GM06990 (cell line): Measurements from ENCODE around the gene GALNT9.

Experiments
- DNase-seq: peaks from one replicate; pipeline ENCODE4 v3.0.0-alpha.2; 2011; ENCODE audit not compliant: insufficient read length; ENCODE audit errors: extremely low read depth
- H3K27me3 ChIP-seq: replicated peaks from 2 replicates; pipeline ENCODE4 v1.6.0; 2011; ENCODE audit warnings: low read length; ENCODE audit not compliant: control insufficient read depth, insufficient read depth
- H3K36me3 ChIP-seq: 2 replicates; pipeline ENCODE4 v1.5.1; 2011; ENCODE audit warnings: low read length; ENCODE audit not compliant: control insufficient read depth, insufficient read depth
- H3K4me3 ChIP-seq: replicated peaks from 2 replicates; pipeline ENCODE4 v1.5.1; 2011; ENCODE audit warnings: low read depth, mild to moderate bottlenecking, control low read depth, low read length
- TF ChIP-seq, protein P1 (sequence below): IDR thresholded peaks from 2 replicates; pipeline ENCODE4 v1.5.1; 2011; ENCODE audit warnings: low read length, control low read depth, mild to moderate bottlenecking, inconsistent platforms; ENCODE audit not compliant: insufficient read depth, poor library complexity, severe bottlenecking

GALNT9 gene

GRCh38 chr12:132178801-132179401, 150.5 kb downstream of the GALNT9 start:
- no peak for DNase-seq
- Histone ChIP-seq H3K4me3 (no peak overlapping the region), H3K36me3 (no peaks in the 10 kb centered on the region), H3K27me3 (no peaks in the 10 kb centered on the region)
- TF ChIP-seq, protein P1, sequence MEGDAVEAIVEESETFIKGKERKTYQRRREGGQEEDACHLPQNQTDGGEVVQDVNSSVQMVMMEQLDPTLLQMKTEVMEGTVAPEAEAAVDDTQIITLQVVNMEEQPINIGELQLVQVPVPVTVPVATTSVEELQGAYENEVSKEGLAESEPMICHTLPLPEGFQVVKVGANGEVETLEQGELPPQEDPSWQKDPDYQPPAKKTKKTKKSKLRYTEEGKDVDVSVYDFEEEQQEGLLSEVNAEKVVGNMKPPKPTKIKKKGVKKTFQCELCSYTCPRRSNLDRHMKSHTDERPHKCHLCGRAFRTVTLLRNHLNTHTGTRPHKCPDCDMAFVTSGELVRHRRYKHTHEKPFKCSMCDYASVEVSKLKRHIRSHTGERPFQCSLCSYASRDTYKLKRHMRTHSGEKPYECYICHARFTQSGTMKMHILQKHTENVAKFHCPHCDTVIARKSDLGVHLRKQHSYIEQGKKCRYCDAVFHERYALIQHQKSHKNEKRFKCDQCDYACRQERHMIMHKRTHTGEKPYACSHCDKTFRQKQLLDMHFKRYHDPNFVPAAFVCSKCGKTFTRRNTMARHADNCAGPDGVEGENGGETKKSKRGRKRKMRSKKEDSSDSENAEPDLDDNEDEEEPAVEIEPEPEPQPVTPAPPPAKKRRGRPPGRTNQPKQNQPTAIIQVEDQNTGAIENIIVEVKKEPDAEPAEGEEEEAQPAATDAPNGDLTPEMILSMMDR, result no peak

- Histone ChIP-seq H3K4me3 (no peak overlapping the region), H3K36me3 (no peaks in the 10 kb centered on the region), H3K27me3 (no peaks in the 10 kb centered on the region)
- no peak for DNase-seq
- TF ChIP-seq, protein P1, result no peak
Observed at GRCh38 chr12:132178316-132178715, 151.1 kb downstream of the GALNT9 start.

- TF ChIP-seq, protein P1, result no peak
- Histone ChIP-seq H3K27me3 (no peaks in the 10 kb centered on the region), H3K36me3 (no peaks in the 10 kb centered on the region), H3K4me3 (no peak overlapping the region)
- DNase-seq, result no peak
Observed at GRCh38 chr12:132176920-132177551, 152.4 kb downstream of the GALNT9 start.

GRCh38 chr12:132176385-132176919, 152.9 kb downstream of the GALNT9 start:
- no peaks in the 10 kb centered on the region; the same call in 1 of the 2 replicates for H3K27me3 ChIP-seq
- DNase-seq, result no peak
- no peak overlapping the region for H3K4me3 ChIP-seq
- TF ChIP-seq, protein P1, result no peak
- H3K36me3 ChIP-seq, result no peaks in the 10 kb centered on the region

DNA sequence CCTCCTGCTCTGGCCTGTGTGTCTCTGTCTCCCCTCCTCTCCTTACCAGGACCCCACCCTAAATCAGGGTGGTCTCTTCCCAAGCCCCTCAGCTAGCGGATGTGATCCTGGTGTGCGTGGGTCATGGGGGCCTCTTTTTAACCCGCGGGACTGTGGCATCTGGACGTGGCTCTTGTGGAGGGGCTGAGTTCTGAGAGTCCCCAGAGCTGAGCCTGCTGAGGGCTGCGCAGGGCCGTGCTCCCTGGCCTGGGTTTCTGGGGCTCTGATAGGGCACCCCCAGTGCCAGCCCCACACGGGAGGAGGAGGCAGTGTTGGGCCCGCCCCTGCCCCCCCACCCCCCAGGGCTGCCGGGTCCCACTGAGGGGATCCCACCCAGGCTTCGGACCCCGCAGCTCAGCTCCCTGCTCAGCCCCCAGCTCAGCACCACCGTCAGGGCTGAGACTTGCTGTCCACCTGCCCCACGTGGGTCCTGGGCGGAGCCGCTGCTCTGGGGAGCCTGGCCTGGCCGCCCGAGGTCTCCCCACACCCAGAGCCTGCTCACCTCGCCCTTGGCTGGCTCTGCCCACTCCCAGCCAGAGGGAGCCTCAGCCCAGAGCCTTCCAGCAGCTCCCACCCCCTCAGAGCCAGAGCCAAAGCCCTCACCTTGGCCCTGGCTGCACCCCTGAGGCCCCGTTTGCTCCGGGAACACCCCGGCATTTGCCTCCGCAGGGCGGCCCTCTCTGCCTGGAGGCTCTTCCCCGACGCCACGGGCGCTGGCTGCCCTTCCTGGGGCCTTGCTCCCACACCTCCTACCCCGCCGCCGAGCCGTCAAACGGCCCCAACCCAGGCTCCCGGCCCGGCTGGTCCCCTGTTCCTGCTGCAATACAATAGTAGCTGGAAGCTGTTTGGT, 153.6 kb downstream of the GALNT9 start:
- Histone ChIP-seq H3K27me3 (no peaks in the 10 kb centered on the region; the same call in 1 of the 2 replicates), H3K36me3 (no peaks in the 10 kb centered on the region), H3K4me3 (no peak overlapping the region)
- no peak for DNase-seq
- TF ChIP-seq, protein P1, result no peak
